ENCODE measurements around the gene PRL.

DNA sequence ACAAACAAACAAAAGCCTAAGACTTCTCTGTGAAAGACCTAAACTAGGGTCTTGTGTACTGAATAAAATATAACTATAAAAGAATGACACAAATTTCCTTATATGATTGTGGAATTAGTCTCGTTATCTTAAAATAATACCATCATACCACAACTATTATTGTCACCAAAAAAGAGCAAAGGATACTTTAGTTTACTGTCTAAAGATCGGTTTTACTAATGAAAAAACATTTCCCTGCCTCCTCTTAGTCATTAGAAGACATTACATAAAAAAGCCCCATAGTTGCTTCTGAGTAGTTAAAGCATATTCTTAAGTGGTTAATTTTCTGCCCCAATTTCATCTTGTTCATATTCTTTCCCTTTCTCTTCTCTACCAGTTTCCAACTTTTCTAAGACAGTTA is 33.1 kb downstream of the PRL start:
- TF ChIP-seq RAD21 (IDR thresholded peaks at IDR 0.05 in 1 of 2, conservative IDR thresholded peaks at IDR 0.05 in 1 of 2; ENCODE audit: low read depth in 2 of 2, low read length in 2 of 2) (no peak), ZNF274 (IDR thresholded peaks at IDR 0.05; ENCODE audit: borderline replicate concordance, extremely low read depth, low read length) (no peak), POLR2A (IDR thresholded peaks at IDR 0.05; ENCODE audit: control extremely low read depth in 1 of 2, low read depth in 2 of 2, low read length in 2 of 2) (no peak), BACH1 (IDR thresholded peaks at IDR 0.05; ENCODE audit: low read length) (no peak), CHD2 (IDR thresholded peaks at IDR 0.05; ENCODE audit: low read length) (no peak), TCF12 (IDR thresholded peaks at IDR 0.05; ENCODE audit: low read depth, low read length) (no peak), SP1 (IDR thresholded peaks at IDR 0.05; ENCODE audit: low read depth, low read length) (no peak)
- TF ChIP-seq, protein P1, sequence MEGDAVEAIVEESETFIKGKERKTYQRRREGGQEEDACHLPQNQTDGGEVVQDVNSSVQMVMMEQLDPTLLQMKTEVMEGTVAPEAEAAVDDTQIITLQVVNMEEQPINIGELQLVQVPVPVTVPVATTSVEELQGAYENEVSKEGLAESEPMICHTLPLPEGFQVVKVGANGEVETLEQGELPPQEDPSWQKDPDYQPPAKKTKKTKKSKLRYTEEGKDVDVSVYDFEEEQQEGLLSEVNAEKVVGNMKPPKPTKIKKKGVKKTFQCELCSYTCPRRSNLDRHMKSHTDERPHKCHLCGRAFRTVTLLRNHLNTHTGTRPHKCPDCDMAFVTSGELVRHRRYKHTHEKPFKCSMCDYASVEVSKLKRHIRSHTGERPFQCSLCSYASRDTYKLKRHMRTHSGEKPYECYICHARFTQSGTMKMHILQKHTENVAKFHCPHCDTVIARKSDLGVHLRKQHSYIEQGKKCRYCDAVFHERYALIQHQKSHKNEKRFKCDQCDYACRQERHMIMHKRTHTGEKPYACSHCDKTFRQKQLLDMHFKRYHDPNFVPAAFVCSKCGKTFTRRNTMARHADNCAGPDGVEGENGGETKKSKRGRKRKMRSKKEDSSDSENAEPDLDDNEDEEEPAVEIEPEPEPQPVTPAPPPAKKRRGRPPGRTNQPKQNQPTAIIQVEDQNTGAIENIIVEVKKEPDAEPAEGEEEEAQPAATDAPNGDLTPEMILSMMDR (IDR thresholded peaks at IDR 0.05; ENCODE audit: control extremely low read depth in 1 of 3, insufficient read depth in 1 of 3, low read depth in 1 of 3, low read length in 3 of 3), result no peak
- TF ChIP-seq, protein P2, sequence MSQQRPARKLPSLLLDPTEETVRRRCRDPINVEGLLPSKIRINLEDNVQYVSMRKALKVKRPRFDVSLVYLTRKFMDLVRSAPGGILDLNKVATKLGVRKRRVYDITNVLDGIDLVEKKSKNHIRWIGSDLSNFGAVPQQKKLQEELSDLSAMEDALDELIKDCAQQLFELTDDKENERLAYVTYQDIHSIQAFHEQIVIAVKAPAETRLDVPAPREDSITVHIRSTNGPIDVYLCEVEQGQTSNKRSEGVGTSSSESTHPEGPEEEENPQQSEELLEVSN (IDR thresholded peaks at IDR 0.05), result no peak
